ENCODE measurements around the gene CISTR. TPM values are rescaled to one million over a fixed set of nuclear protein-coding genes. Genes with fewer than 3 reads are reported as not detected.

CISTR gene
- total RNA-seq, 4 donors from 2014 or later = not detected

DNA sequence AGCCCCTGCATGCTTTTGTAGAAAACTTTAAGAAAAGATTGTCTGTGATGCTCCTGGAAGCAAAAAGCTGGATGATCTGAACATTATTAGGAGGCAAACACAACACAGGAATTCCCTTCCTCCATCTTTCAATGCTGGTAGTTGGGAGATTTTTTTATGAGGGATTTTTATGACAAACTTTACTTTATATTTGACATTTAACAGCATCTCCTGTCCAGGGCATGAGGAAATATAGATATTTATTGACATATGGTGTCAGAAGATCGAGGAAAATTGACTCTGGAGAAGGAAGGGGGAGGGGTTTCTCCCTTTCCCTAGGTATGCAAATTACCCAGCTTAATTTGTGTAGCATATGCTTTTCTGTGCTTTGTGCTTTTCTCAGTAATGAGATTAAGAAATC lies 37.8 kb upstream of the CISTR start:
- Histone ChIP-seq H3K4me1 (no peaks in the 10 kb centered on the region), H3K9me3 (no peaks in the 10 kb centered on the region), H3K27ac (no peak overlapping the region), H3K27me3 (no peaks in the 10 kb centered on the region), H3K36me3 (no peaks in the 10 kb centered on the region), H3K4me3 (no peak overlapping the region)
- DNase-seq = no peak
- TF ChIP-seq POLR2A (IDR thresholded peaks at IDR 0.05) = no peak
- TF ChIP-seq, protein P1, sequence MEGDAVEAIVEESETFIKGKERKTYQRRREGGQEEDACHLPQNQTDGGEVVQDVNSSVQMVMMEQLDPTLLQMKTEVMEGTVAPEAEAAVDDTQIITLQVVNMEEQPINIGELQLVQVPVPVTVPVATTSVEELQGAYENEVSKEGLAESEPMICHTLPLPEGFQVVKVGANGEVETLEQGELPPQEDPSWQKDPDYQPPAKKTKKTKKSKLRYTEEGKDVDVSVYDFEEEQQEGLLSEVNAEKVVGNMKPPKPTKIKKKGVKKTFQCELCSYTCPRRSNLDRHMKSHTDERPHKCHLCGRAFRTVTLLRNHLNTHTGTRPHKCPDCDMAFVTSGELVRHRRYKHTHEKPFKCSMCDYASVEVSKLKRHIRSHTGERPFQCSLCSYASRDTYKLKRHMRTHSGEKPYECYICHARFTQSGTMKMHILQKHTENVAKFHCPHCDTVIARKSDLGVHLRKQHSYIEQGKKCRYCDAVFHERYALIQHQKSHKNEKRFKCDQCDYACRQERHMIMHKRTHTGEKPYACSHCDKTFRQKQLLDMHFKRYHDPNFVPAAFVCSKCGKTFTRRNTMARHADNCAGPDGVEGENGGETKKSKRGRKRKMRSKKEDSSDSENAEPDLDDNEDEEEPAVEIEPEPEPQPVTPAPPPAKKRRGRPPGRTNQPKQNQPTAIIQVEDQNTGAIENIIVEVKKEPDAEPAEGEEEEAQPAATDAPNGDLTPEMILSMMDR (IDR thresholded peaks at IDR 0.05) = no peak

DNA sequence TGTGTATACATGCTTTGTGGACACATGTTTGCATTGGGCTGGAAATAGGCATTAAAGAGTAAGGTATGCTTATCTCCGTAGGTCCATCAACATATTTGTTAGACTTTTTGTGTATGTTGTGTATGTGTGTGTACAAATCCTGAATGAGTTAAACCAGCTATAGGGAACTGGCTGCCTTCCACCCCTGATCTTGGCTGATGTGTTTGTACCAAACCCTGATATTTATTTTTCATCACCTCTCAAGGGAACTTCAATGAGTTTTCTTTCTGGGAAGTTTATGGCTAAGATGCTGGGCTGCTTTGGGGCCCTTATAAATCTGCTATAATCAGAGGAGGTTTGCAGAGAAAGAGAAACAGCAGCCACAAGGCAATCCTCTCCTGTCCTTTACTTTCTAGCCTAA lies 37.1 kb upstream of the CISTR start:
- DNase-seq = no peak
- H3K27ac ChIP-seq = no peak overlapping the region
- no peaks in the 10 kb centered on the region for H3K4me1 ChIP-seq
- TF ChIP-seq POLR2A (IDR thresholded peaks at IDR 0.05) = no peak
- TF ChIP-seq, protein P1 (IDR thresholded peaks at IDR 0.05) = no peak
- no peaks in the 10 kb centered on the region for H3K36me3 ChIP-seq
- no peaks in the 10 kb centered on the region for H3K27me3 ChIP-seq
- no peak overlapping the region for H3K4me3 ChIP-seq
- H3K9me3 ChIP-seq = no peaks in the 10 kb centered on the region

DNA sequence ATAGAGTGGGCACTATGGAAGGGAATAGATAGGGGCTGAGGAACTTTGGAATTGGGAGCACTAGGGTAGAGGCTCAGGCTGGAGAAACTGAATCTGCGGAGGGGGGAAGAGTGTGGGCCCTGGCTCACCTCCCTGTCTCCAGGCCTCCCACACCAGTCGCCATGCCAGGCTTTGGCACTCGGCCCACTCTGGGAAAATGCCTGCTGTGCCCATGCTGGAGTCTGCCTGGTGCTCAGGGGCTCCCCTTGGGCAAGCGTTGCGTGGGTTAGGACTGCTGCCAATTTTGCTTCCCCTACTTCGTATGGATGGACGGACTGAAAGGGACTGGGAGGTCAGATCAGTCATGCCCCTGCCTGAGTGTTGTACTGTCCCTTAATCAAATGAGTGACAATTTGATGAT lies 34.6 kb upstream of the CISTR start:
- DNase-seq = no peak
- Histone ChIP-seq H3K9me3 (no peaks in the 10 kb centered on the region), H3K36me3 (no peaks in the 10 kb centered on the region), H3K4me3 (no peak overlapping the region), H3K4me1 (no peaks in the 10 kb centered on the region), H3K27me3 (peaks cover 0 to 4% of the 10 kb centered on the region in 2 donors), H3K27ac (no peak overlapping the region)
- TF ChIP-seq, protein P1 (IDR thresholded peaks at IDR 0.05) = no peak
- TF ChIP-seq POLR2A (IDR thresholded peaks at IDR 0.05) = no peak

DNA sequence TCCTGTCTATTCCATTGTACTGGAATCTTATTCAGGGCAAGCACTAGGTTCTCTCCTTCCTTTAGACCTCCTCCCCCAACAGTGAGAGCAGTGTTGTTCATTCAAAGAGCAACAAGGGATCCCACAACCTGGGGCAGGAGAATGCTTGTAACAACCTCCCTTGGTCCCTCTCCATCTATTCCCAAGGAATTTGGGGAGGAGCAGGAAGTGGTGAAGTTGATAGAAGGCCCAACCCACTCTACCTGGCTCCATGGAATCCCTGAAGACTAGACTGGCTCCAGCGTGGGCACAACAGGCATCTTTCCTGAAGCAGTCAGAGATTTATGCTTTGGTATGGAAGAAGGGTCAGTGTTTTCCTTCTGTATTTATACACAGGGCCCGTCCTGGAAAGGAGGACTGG lies 33.4 kb upstream of the CISTR start:
- no peak for DNase-seq
- Histone ChIP-seq H3K27ac (no peak overlapping the region), H3K27me3 (peaks cover 0 to 4% of the 10 kb centered on the region in 2 donors), H3K9me3 (no peaks in the 10 kb centered on the region), H3K4me1 (no peaks in the 10 kb centered on the region), H3K4me3 (no peak overlapping the region), H3K36me3 (no peaks in the 10 kb centered on the region)
- TF ChIP-seq, protein P1 (IDR thresholded peaks at IDR 0.05) = no peak
- TF ChIP-seq POLR2A (IDR thresholded peaks at IDR 0.05) = no peak

DNA sequence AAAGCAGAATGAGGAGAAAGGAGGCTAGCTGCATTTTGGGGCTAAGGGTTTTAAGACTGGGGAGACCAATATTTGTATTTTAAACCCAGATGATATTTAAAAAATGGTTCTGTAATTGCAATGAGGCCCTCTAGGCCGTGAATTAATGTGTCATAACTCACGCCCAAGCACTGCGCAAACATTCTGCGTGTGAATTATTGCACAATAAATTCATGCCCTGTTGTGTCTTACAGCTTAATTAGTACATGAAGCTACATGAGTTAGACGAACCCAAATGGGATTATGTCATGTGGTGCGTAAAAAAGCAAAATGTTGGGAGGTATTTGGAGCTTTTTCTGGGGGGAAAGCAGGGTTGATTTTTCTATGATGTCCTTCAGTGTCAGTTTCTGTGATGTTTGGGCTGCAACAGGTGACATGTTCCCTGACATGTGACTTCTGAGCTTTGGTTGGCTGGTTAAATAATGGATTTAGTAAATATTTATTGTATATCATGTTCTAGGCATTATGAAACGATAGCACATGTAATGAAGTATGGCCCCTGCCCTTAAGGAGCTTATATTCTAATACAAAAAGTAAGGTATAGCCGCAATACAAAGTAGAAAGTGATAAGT lies 30.4 kb upstream of the CISTR start:
- no peaks in the 10 kb centered on the region for H3K4me1 ChIP-seq
- H3K27ac ChIP-seq = no peak overlapping the region
- no peak for TF ChIP-seq POLR2A (IDR thresholded peaks at IDR 0.05)
- TF ChIP-seq, protein P1 (IDR thresholded peaks at IDR 0.05) = no peak
- H3K4me3 ChIP-seq = no peak overlapping the region
- DNase-seq = no peak
- no peaks in the 10 kb centered on the region for H3K9me3 ChIP-seq
- H3K27me3 ChIP-seq = peaks cover 0 to 4% of the 10 kb centered on the region in 2 donors
- no peaks in the 10 kb centered on the region for H3K36me3 ChIP-seq
